NOMO-1 treated with DMSO at 0.1 percent for 48 hours (cell line): Measurements from ENCODE around the gene ISM1.

Source experiments
- DNase-seq: peaks from one replicate; lab custom pipeline; 2025; ENCODE audit not compliant: unreplicated experiment; lab: John Stamatoyannopoulos, UW

Gene ISM1

GRCh38 chr20:13302647-13303450 is 81.8 kb downstream of the ISM1 start:
- DNase-seq = no peak

GRCh38 chr20:13305284-13305683 is 84.2 kb downstream of the ISM1 start:
- DNase-seq = no peak

- no peak for DNase-seq
Measured at GRCh38 chr20:13307562-13308163, 86.6 kb downstream of the ISM1 start.

GRCh38 chr20:13312300-13312699 is 91.2 kb downstream of the ISM1 start:
- no peak for DNase-seq

- no peak for DNase-seq
Measured at GRCh38 chr20:13313201-13313600, 92.1 kb downstream of the ISM1 start.

- DNase-seq = no peak
Measured at GRCh38 chr20:13317439-13317838, 96.4 kb downstream of the ISM1 start.

- no peak for DNase-seq
Measured at GRCh38 chr20:13318871-13319521, 97.9 kb downstream of the ISM1 start.

GRCh38 chr20:13320702-13321101 is 99.6 kb downstream of the ISM1 start:
- DNase-seq = no peak

- no peak for DNase-seq
Measured at GRCh38 chr20:13321416-13321815, 100.3 kb downstream of the ISM1 start.

- DNase-seq = no peak
Measured at GRCh38 chr20:13322198-13322597, 101.1 kb downstream of the ISM1 start.

GRCh38 chr20:13322621-13323020 is 101.5 kb downstream of the ISM1 start:
- DNase-seq = no peak

- no peak for DNase-seq
Measured at GRCh38 chr20:13325033-13325432, 104.0 kb downstream of the ISM1 start.

- DNase-seq = no peak
Measured at GRCh38 chr20:13325796-13326340, 104.8 kb downstream of the ISM1 start.

- DNase-seq = no peak
Measured at GRCh38 chr20:13331536-13331935, 110.5 kb downstream of the ISM1 start.

GRCh38 chr20:13333036-13333435 is 112.0 kb downstream of the ISM1 start:
- DNase-seq = no peak

- DNase-seq = no peak
Measured at GRCh38 chr20:13333793-13334192, 112.7 kb downstream of the ISM1 start.

- DNase-seq = no peak
Measured at GRCh38 chr20:13336308-13337089, 115.4 kb downstream of the ISM1 start.

GRCh38 chr20:13337090-13337784 is 116.2 kb downstream of the ISM1 start:
- no peak for DNase-seq

GRCh38 chr20:13338097-13338661 is 117.1 kb downstream of the ISM1 start:
- no peak for DNase-seq

- DNase-seq = no peak
Measured at GRCh38 chr20:13338999-13339411, 117.9 kb downstream of the ISM1 start.
